Measurements from ENCODE around the gene C6orf89. TPM values are rescaled to one million over a fixed set of nuclear protein-coding genes. Genes with fewer than 3 reads are reported as not detected.

Gene C6orf89
- total RNA-seq, 4 donors from 2014 or later, result 7.8 to 41.8 (median 28.2) TPM

DNA sequence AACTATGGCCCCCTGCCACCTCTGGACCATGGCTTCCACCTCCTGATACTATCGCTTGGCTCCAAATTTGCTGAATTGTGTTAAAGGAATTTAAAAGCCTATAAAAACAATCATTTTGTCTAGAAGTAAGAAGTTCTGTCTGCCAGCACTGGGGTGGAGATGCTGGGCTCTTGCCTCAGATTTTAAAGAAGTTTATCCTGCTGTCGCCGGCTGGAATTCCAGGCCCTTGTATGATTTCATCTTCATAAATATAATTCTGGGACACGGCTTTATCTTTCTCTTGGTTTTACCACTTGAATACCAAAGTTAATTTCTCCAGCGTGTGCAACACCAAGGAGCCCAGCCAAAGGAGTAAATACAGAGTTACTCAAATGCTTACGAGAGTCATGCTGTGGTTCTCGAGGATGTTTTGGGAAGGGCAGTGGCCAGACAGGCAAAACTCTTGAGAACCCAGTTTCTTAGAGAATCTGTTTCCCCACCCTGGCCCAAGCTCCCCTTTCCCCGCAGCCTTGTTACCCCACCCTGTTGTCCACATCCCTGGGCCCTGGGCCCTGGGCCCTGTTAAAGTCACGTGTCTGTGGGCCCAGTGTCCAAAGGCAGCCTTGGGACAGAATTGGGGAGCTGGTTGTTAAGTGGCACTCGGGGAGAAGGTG is 31.9 kb downstream of the C6orf89 start:
- H3K36me3 ChIP-seq, result peaks cover 0 to 32% (median 9%) of the 10 kb centered on the region in 4 donors
- H3K4me3 ChIP-seq, result no peak overlapping the region
- no peaks in the 10 kb centered on the region for H3K27me3 ChIP-seq
- TF ChIP-seq POLR2A (IDR thresholded peaks at IDR 0.05) (no peak), POLR2AphosphoS5 (IDR thresholded peaks at IDR 0.05) (peak in 1 of 3 donors; percentile 20), EP300 (IDR thresholded peaks at IDR 0.05; ENCODE audit: low read depth) (no peak)
- TF ChIP-seq, protein P1, sequence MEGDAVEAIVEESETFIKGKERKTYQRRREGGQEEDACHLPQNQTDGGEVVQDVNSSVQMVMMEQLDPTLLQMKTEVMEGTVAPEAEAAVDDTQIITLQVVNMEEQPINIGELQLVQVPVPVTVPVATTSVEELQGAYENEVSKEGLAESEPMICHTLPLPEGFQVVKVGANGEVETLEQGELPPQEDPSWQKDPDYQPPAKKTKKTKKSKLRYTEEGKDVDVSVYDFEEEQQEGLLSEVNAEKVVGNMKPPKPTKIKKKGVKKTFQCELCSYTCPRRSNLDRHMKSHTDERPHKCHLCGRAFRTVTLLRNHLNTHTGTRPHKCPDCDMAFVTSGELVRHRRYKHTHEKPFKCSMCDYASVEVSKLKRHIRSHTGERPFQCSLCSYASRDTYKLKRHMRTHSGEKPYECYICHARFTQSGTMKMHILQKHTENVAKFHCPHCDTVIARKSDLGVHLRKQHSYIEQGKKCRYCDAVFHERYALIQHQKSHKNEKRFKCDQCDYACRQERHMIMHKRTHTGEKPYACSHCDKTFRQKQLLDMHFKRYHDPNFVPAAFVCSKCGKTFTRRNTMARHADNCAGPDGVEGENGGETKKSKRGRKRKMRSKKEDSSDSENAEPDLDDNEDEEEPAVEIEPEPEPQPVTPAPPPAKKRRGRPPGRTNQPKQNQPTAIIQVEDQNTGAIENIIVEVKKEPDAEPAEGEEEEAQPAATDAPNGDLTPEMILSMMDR (IDR thresholded peaks at IDR 0.05), result no peak
- 81% methylated on average over 6 to 10 of the region's 10 CpGs for WGBS, 2 donors (ENCODE audit: low coverage in 1 of 2)
- H3K9me3 ChIP-seq, result no peaks in the 10 kb centered on the region
- in situ Hi-C loops (cut with MboI; ENCODE audit: low pct_ligation_motif_present in 1 of 4, low pct_unique_long_range_greater_than_20kb in 1 of 4, low sequenced_read_pairs in 3 of 4), result no loop called here
- peak overlapping the region; percentile 69 to 85 (median 73) for H3K27ac ChIP-seq
- peak; percentile 12 for DNase-seq
- intact Hi-C loops (cut with DNase I; ENCODE audit: low total_unique reads), result no loop called here
- peaks cover 0 to 28% (median 2%) of the 10 kb centered on the region in 4 donors for H3K4me1 ChIP-seq

DNA sequence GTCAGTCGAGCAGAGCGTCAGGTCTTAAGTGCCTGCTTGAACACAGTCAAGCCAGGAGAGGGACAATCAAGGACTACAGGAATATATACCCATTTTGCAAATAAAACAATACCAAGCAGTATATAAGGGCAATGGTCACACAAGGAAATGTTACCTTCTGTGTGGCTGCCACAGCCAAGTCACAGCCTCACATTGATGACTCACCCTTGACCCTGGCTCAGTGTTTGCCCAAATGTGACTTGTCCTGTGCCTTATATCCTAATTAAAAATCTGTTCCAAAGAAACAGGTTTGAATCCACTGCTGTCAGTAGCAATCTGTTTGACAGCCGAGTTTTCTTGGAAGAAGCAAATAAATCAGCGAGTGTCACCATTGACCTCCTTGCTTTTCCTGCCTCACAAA is 34.3 kb downstream of the C6orf89 start:
- peaks cover 0 to 25% (median 7%) of the 10 kb centered on the region in 4 donors for H3K36me3 ChIP-seq
- H3K27me3 ChIP-seq, result no peaks in the 10 kb centered on the region
- 91 to 100% methylated on average over 2 to 4 of the region's 4 CpGs for WGBS, 2 donors (ENCODE audit: low coverage in 1 of 2)
- no peak for DNase-seq
- H3K9me3 ChIP-seq, result no peaks in the 10 kb centered on the region
- peak overlapping the region in 2 of 4 donors; percentile 1 to 49 for H3K27ac ChIP-seq
- no peak overlapping the region for H3K4me3 ChIP-seq
- in situ Hi-C loops (cut with MboI; ENCODE audit: low pct_ligation_motif_present in 1 of 4, low pct_unique_long_range_greater_than_20kb in 1 of 4, low sequenced_read_pairs in 3 of 4), result no loop called here
- TF ChIP-seq EP300 (IDR thresholded peaks at IDR 0.05; ENCODE audit: low read depth) (no peak), POLR2AphosphoS5 (IDR thresholded peaks at IDR 0.05) (no peak), POLR2A (IDR thresholded peaks at IDR 0.05) (no peak)
- TF ChIP-seq, protein P1 (IDR thresholded peaks at IDR 0.05), result no peak
- H3K4me1 ChIP-seq, result peaks cover 0 to 23% (median 0%) of the 10 kb centered on the region in 4 donors
- intact Hi-C loops (cut with DNase I; ENCODE audit: low total_unique reads), result no loop called here

DNA sequence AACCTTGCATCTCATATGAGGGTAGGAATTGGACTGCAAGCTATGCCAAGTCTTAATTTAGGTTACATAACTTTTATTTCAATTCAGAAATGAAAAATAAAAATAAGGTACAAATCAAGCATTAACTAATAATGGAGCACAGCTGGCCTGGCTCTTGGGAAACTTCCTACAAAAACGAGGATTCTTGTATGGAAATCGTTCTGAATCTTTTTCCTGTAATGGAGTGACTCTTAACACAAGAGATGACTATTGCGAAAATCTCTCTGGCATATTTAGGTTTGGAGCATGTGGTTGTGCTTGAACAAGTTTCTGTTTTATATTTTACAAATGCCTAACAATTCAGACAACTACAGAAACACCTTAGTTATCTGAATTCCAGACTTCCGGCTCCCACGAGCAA is 34.8 kb downstream of the C6orf89 start:
- Histone ChIP-seq H3K4me1 (peaks cover 0 to 23% (median 0%) of the 10 kb centered on the region in 4 donors), H3K27ac (peak overlapping the region in 2 of 4 donors; percentile 1 to 49), H3K36me3 (peaks cover 0 to 23% (median 6%) of the 10 kb centered on the region in 4 donors), H3K27me3 (no peaks in the 10 kb centered on the region), H3K9me3 (no peaks in the 10 kb centered on the region), H3K4me3 (no peak overlapping the region)
- no peak for DNase-seq
- intact Hi-C loops (cut with DNase I; ENCODE audit: low total_unique reads), result no loop called here
- in situ Hi-C loops (cut with MboI; ENCODE audit: low pct_ligation_motif_present in 1 of 4, low pct_unique_long_range_greater_than_20kb in 1 of 4, low sequenced_read_pairs in 3 of 4), result no loop called here
- 71 to 79% methylated on average over 3 to 5 of the region's 5 CpGs for WGBS, 2 donors (ENCODE audit: low coverage in 1 of 2)
- TF ChIP-seq, protein P1 (IDR thresholded peaks at IDR 0.05), result no peak
- TF ChIP-seq EP300 (IDR thresholded peaks at IDR 0.05; ENCODE audit: low read depth) (no peak), POLR2AphosphoS5 (IDR thresholded peaks at IDR 0.05) (no peak), POLR2A (IDR thresholded peaks at IDR 0.05) (no peak)

DNA sequence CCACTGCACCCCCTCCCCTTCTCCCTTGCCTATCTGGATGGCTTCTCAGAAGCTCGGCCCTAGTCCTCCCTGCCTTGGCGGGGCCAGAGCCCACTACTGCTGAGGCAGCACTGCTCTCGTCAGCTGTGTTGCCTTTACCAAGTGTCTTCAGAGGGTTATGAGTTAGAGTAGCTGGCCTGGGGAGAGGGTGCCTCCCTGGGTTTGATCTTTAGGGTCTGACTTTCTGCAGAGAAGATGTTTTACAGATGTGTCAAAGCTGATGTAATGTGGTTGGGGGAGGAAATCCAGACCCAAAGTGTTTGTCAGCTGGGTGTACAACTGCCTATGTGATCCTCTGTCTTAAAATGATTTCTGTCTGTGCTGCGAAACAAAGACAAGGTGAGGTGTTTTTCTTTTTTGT is 38.4 kb downstream of the C6orf89 start:
- TF ChIP-seq POLR2AphosphoS5 (IDR thresholded peaks at IDR 0.05), result no peak
- TF ChIP-seq POLR2A (IDR thresholded peaks at IDR 0.05), result no peak
- no peak for TF ChIP-seq EP300 (IDR thresholded peaks at IDR 0.05; ENCODE audit: low read depth)
- TF ChIP-seq, protein P1 (IDR thresholded peaks at IDR 0.05), result no peak
- H3K4me1 ChIP-seq, result peaks cover 6 to 37% (median 13%) of the 10 kb centered on the region in 4 donors
- H3K9me3 ChIP-seq, result no peaks in the 10 kb centered on the region
- H3K27me3 ChIP-seq, result no peaks in the 10 kb centered on the region
- peaks cover 0 to 5% (median 0%) of the 10 kb centered on the region in 4 donors for H3K36me3 ChIP-seq
- DNase-seq, result no peak
- H3K27ac ChIP-seq, result no peak overlapping the region
- H3K4me3 ChIP-seq, result no peak overlapping the region
- intact Hi-C loops (cut with DNase I; ENCODE audit: low total_unique reads), result no loop called here
- 87 to 88% methylated on average over 2 to 4 of the region's 4 CpGs for WGBS, 2 donors (ENCODE audit: low coverage in 1 of 2)
- in situ Hi-C loops (cut with MboI; ENCODE audit: low pct_ligation_motif_present in 1 of 4, low pct_unique_long_range_greater_than_20kb in 1 of 4, low sequenced_read_pairs in 3 of 4), result no loop called here
